Keratinocyte (primary cell): ENCODE results near the gene SPNS1. TPM values are rescaled to one million over a fixed set of nuclear protein-coding genes. Genes with fewer than 3 reads are reported as not detected.

Experiments used
- DNase-seq: peaks from one replicate; pipeline ENCODE4 v3.0.0-alpha.2; 2011; ENCODE audit warnings: low read depth, missing footprints, low spot score
- FAIRE-seq: peaks from 2 replicates; lab custom pipeline; 2011; peaks lifted over from hg19 to GRCh38; lab: Jason Lieb, UNC
- H2AFZ ChIP-seq: 2 replicates; pipeline ENCODE4 v1.6.0; 2012; ENCODE audit warnings: low read length, control low read depth, inconsistent platforms; ENCODE audit not compliant: control insufficient read depth
- H3K27ac ChIP-seq: 2 replicates; pipeline ENCODE4 v1.5.1; 2011; ENCODE audit warnings: low read length; ENCODE audit not compliant: control insufficient read depth, insufficient read depth
- H3K27me3 ChIP-seq: 3 replicates; pipeline ENCODE4 v1.6.0; 2011; ENCODE audit warnings: low read length; ENCODE audit not compliant: control insufficient read depth, insufficient read depth; ENCODE audit errors: extremely low read depth
- H3K36me3 ChIP-seq, 2 experiments: 2 replicates in 1 of 2; 3 replicates in 1 of 2; pipeline ENCODE4 v1.5.1; 2011; ENCODE audit warnings: low read length in 2 of 2, mild to moderate bottlenecking in 1 of 2; ENCODE audit not compliant: control insufficient read depth in 2 of 2, insufficient read depth in 2 of 2; ENCODE audit errors: extremely low read depth in 1 of 2
- H3K4me1 ChIP-seq: 3 replicates; pipeline ENCODE4 v1.5.1; 2011; ENCODE audit warnings: low read length; ENCODE audit not compliant: control insufficient read depth, insufficient read depth; ENCODE audit errors: extremely low read depth
- H3K4me2 ChIP-seq: 3 replicates; pipeline ENCODE4 v1.6.0; 2011; ENCODE audit warnings: low read depth, low read length; ENCODE audit not compliant: control insufficient read depth, insufficient read depth; ENCODE audit errors: extremely low read depth
- H3K4me3 ChIP-seq, 3 experiments: fragments of 200-600 bp in 1 of 3; sonication (generic) in 1 of 3; 2 replicates in 2 of 3; 3 replicates in 1 of 3; pipeline ENCODE4 v1.5.1; 2011 to 2016; ENCODE audit warnings: low read length in 3 of 3, mild to moderate bottlenecking in 3 of 3, control low read depth in 2 of 3, inconsistent platforms in 1 of 3, low read depth in 1 of 3, mixed read lengths in 1 of 3, mixed run types in 1 of 3, moderate library complexity in 1 of 3; ENCODE audit not compliant: control insufficient read depth in 2 of 3, insufficient read depth in 2 of 3; ENCODE audit errors: extremely low read depth in 1 of 3
- H3K79me2 ChIP-seq: 2 replicates; pipeline ENCODE4 v1.6.0; 2012; ENCODE audit warnings: low read length; ENCODE audit not compliant: control insufficient read depth, insufficient read depth
- H3K9ac ChIP-seq: 3 replicates; pipeline ENCODE4 v1.6.0; 2011; ENCODE audit warnings: low read length; ENCODE audit not compliant: control insufficient read depth, insufficient read depth; ENCODE audit errors: extremely low read depth
- H3K9me1 ChIP-seq: 3 replicates; pipeline ENCODE4 v1.6.0; 2011; ENCODE audit warnings: low read length; ENCODE audit not compliant: control insufficient read depth, insufficient read depth; ENCODE audit errors: extremely low read depth
- H3K9me3 ChIP-seq: 2 replicates; pipeline ENCODE4 v1.5.1; 2012; ENCODE audit warnings: low read depth, low read length; ENCODE audit not compliant: control insufficient read depth
- H4K20me1 ChIP-seq: 3 replicates; pipeline ENCODE4 v1.6.0; 2011; ENCODE audit warnings: low read length; ENCODE audit not compliant: control insufficient read depth, insufficient read depth; ENCODE audit errors: extremely low read depth
- CTCF ChIP-seq, 3 experiments: IDR thresholded peaks in 1 of 3; conservative IDR thresholded peaks in 1 of 3; optimal IDR thresholded peaks in 1 of 3; 2 replicates in 2 of 3; 3 replicates in 1 of 3; pipeline versions ENCODE3 to v1.5.1; 2011; ENCODE audit warnings: low read length in 3 of 3, mild to moderate bottlenecking in 3 of 3, moderate library complexity in 2 of 3, control low read depth in 1 of 3, inconsistent platforms in 1 of 3; ENCODE audit not compliant: insufficient read depth in 2 of 3; ENCODE audit errors: extremely low read depth in 1 of 3
- EZH2 ChIP-seq: IDR thresholded peaks from one replicate; pipeline ENCODE4 v1.6.1; 2012; ENCODE audit warnings: inconsistent platforms, mild to moderate bottlenecking, low read length, moderate library complexity
- dilution Hi-C: fragments of 300-500 bp; cut with MboI; formaldehyde crosslinking; loops from one replicate; pipeline ENCODE4 v1.7.0; 2020; ENCODE audit warnings: low sequenced_read_pairs; ENCODE audit not compliant: extremely low pct_ligation_motif_present
- polyA plus RNA-seq, 5 experiments: library from polyadenylated mRNA; depleted of rRNA in 3 of 5; stranded (reverse) in 3 of 5; stranded (forward) in 1 of 5; unstranded in 1 of 5; fragments of >200 nt; gene quantifications; 1 replicate in 1 of 5; 2 replicates in 3 of 5; 3 replicates in 1 of 5; pipeline versions ENCODE4 v1.2.1 to v1.2.3, GENCODE V29; 2011 to 2012; ENCODE audit warnings: missing spikeins in 2 of 5, low read depth in 1 of 5, low replicate concordance in 1 of 5

The SPNS1 gene
- polyA plus RNA-seq, 1 donor (not counting 4 experiments of a cell fraction or from before 2014, with no cell fraction given), result 16.3 TPM

DNA sequence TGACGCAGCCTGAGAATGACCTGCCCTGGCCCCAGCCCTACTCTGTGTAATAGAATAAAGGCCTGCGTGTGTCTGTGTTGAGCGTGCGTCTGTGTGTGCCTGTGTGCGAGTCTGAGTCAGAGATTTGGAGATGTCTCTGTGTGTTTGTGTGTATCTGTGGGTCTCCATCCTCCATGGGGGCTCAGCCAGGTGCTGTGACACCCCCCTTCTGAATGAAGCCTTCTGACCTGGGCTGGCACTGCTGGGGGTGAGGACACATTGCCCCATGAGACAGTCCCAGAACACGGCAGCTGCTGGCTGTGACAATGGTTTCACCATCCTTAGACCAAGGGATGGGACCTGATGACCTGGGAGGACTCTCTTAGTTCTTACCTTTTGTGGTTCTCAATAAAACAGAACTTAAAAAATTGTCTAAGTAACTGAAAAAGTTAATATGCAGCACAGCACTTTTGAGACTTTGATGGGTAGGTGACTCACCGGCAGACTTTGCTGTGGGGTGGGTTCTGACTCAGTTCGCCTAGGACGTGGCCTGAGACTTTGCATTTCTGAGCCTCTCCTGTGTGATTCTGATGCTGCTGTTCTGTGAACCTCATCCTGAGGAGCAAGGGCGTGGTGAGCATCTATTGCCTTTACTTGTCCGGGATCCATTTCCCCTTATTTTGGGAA, 15.9 kb downstream of the SPNS1 start:
- peaks cover 0 to 14% of the 10 kb centered on the region in 2 experiments for H3K36me3 ChIP-seq
- H3K27ac ChIP-seq, result no peak overlapping the region
- no peaks in the 10 kb centered on the region for H3K27me3 ChIP-seq
- FAIRE-seq (no peak), DNase-seq (no peak)
- dilution Hi-C loops, result no loop called here
- H3K4me2 ChIP-seq, result no peak overlapping the region
- no peaks in the 10 kb centered on the region for H4K20me1 ChIP-seq
- no peak overlapping the region for H2AFZ ChIP-seq
- no peak overlapping the region for H3K9ac ChIP-seq
- H3K4me1 ChIP-seq, result no peaks in the 10 kb centered on the region
- TF ChIP-seq EZH2 (no peak), CTCF (optimal IDR thresholded peaks at IDR 0.05 in 1 of 3, IDR thresholded peaks at IDR 0.05 in 1 of 3, conservative IDR thresholded peaks at IDR 0.05 in 1 of 3; ENCODE audit: extremely low read depth in 1 of 3, insufficient read depth in 2 of 3, low read length in 3 of 3) (no peak)
- H3K9me1 ChIP-seq, result no peaks in the 10 kb centered on the region
- peaks cover 1% of the 10 kb centered on the region for H3K9me3 ChIP-seq
- no peaks in the 10 kb centered on the region for H3K79me2 ChIP-seq
- H3K4me3 ChIP-seq, result no peak overlapping the region

GRCh38 chr16:28991687-28992086, 17.1 kb downstream of the SPNS1 start:
- no peak for TF ChIP-seq EZH2
- no peak for TF ChIP-seq CTCF (optimal IDR thresholded peaks at IDR 0.05 in 1 of 3, IDR thresholded peaks at IDR 0.05 in 1 of 3, conservative IDR thresholded peaks at IDR 0.05 in 1 of 3; ENCODE audit: extremely low read depth in 1 of 3, insufficient read depth in 2 of 3, low read length in 3 of 3)
- Histone ChIP-seq H3K9ac (no peak overlapping the region), H3K4me2 (no peak overlapping the region), H3K9me3 (no peaks in the 10 kb centered on the region), H3K27ac (no peak overlapping the region), H4K20me1 (no peaks in the 10 kb centered on the region), H2AFZ (no peak overlapping the region), H3K9me1 (no peaks in the 10 kb centered on the region), H3K36me3 (peaks cover 0 to 14% of the 10 kb centered on the region in 2 experiments), H3K4me3 (no peak overlapping the region), H3K79me2 (no peaks in the 10 kb centered on the region), H3K4me1 (no peaks in the 10 kb centered on the region), H3K27me3 (no peaks in the 10 kb centered on the region)
- DNase-seq (no peak), FAIRE-seq (no peak)
- dilution Hi-C loops, result no loop called here
